Tibial nerve (tissue), 4 donors: ENCODE measurements around the gene ZNF207. TPM values are rescaled to one million over a fixed set of nuclear protein-coding genes. Genes with fewer than 3 reads are reported as not detected.
"Not testable (repeated sequence)": the region's sequence is repeated elsewhere in the genome, so short reads cannot be mapped to it uniquely, and the experiment has no call there.

Source experiments
- DNase-seq, 2 donors: peaks; one replicate each; pipeline ENCODE4 v3.0.0-alpha.2; 2019; ENCODE audit warnings: low spot score in 2 of 2
- H3K27ac ChIP-seq, 4 donors: fragments of 200-600 bp; sonication (generic) in 3 of 4; one replicate each; pipeline ENCODE4 v1.5.1; 2017 to 2019; ENCODE audit warnings: mild to moderate bottlenecking in 1 of 4
- H3K27me3 ChIP-seq, 2 donors: fragments of 200-600 bp; sonication (generic) in 1 of 2; one replicate each; pipeline versions ENCODE4 v1.5.1 to v1.6.0; 2017 to 2019
- H3K36me3 ChIP-seq, 3 donors: fragments of 200-600 bp; sonication (generic); one replicate each; pipeline ENCODE4 v1.5.1; 2018 to 2019
- H3K4me1 ChIP-seq, 4 donors: fragments of 200-600 bp; sonication (generic) in 3 of 4; one replicate each; pipeline ENCODE4 v1.5.1; 2017 to 2019
- H3K4me3 ChIP-seq, 4 donors: fragments of 200-600 bp; sonication (generic) in 3 of 4; one replicate each; pipeline ENCODE4 v1.5.1; 2017 to 2019; ENCODE audit warnings: mild to moderate bottlenecking in 1 of 4, moderate library complexity in 1 of 4
- H3K9me3 ChIP-seq, 4 donors: fragments of 200-600 bp; sonication (generic) in 3 of 4; one replicate each; pipeline ENCODE4 v1.5.1; 2017 to 2019
- CTCF ChIP-seq, 5 experiments: fragments of 200-600 bp in 3 of 5; fragments of 450-650 bp in 2 of 5; sonication (generic) in 3 of 5; IDR thresholded peaks; one replicate each; pipeline ENCODE4 v1.5.1; 2016 to 2019; ENCODE audit warnings: antibody characterized with exemption in 5 of 5, mild to moderate bottlenecking in 3 of 5, moderate library complexity in 2 of 5
- EP300 ChIP-seq, 2 donors: sonication (generic); formaldehyde crosslinking; IDR thresholded peaks; one replicate each; pipeline ENCODE4 v1.6.1; 2017; ENCODE audit warnings: antibody characterized with exemption in 2 of 2, mild to moderate bottlenecking in 1 of 2
- POLR2A ChIP-seq, 2 donors: fragments of 450-650 bp; IDR thresholded peaks; one replicate each; pipeline ENCODE4 v1.6.1; 2017; ENCODE audit warnings: antibody characterized with exemption in 2 of 2, mild to moderate bottlenecking in 2 of 2, moderate library complexity in 2 of 2
- WGBS, 2 donors: methylation state at CpG; one replicate each; pipeline ENCODE4 v1.1.5; 2018; 5-methylcytosine and 5-hydroxymethylcytosine counted together
- total RNA-seq, 4 donors: library from RNA; depleted of rRNA; stranded (reverse); fragments of >200 nt; gene quantifications; one replicate each; pipeline ENCODE4 v1.1.0, GENCODE V29; 2016

The ZNF207 gene
- total RNA-seq, 4 donors from 2014 or later: 121 to 195 (median 152) TPM

DNA sequence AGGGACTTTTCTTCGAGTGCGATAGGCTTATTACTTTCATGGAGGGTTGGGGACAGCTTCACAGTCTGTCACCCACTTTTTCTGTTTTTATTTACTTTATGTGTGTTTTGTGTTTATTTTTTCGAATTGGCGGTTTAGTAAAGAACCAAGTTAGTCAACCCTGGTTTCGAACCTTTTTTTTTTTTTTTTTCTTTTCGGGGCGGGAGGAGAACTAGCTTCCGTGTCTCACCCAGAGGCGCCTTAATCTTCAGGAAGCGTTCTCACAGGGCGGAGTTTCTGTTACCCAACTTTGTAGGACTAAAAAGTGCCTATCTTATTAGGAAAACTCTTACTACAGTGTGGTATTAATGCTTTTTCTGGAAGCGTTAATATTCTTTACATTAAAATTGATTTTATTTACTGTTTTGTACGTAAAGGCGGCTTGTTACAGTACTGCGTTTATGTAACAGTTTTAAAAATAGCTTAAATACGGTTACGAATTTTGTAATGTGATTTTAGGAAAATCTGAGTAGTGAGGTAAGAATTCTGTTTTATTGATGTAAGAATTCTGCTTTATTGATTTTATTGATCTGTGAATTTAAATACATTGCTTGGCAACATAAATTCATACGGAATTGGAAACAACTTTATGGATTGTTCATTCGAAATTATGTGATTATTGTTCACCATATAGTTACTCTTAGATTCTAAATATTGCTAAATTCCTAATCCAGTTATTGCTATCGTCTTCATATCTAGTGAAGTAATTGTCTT lies 885 bp downstream of the ZNF207 start:
- H3K9me3 ChIP-seq: no peaks in the 10 kb centered on the region

DNA sequence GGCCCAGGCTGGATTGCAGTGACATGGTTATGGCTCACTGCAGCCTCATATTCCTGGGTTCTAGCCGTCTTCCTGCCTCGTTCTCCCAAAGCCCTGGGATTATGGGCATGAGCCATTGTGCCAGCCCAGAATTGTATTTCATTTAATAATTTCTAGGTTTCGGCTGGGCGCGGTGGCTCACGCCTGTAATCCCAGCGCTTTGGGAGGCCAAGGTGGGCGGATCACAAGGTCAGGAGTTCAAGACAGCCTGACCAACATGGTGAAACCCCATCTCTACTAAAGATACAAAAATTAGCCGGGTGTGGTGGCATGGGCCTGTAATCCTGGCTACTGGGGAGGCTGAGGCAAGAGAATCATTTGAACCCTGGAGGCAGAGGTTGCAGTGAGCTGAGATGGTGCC lies 2.8 kb downstream of the ZNF207 start:
- DNase-seq, H3K27me3 ChIP-seq, H3K9me3 ChIP-seq, H3K27ac ChIP-seq: not testable (repeated sequence)
- Histone ChIP-seq H3K36me3 (peaks cover 0 to 43% (median 13%) of the 10 kb centered on the region in 3 donors), H3K4me3 (peak overlapping the region in 2 of 4 donors; percentile 88 to 98), H3K4me1 (peaks cover 0 to 70% (median 35%) of the 10 kb centered on the region in 4 donors)
- 94 to 96% methylated on average over 9 of the region's 9 CpGs for WGBS, 2 donors

More for the DNA sequence above, 885 bp downstream of the ZNF207 start:
- H3K4me3 ChIP-seq: peak overlapping the region; percentile 65 to 98 (median 90)
- peak in 1 of 2 donors; percentile 40 for DNase-seq
- peak overlapping the region; percentile 94 to 99 (median 96) for H3K27ac ChIP-seq
- H3K27me3 ChIP-seq: no peaks in the 10 kb centered on the region
- H3K4me1 ChIP-seq: peaks cover 0 to 57% (median 30%) of the 10 kb centered on the region in 4 donors
- peaks cover 0 to 34% (median 10%) of the 10 kb centered on the region in 3 donors for H3K36me3 ChIP-seq
- no peak for TF ChIP-seq POLR2A (IDR thresholded peaks at IDR 0.05)
- no peak for TF ChIP-seq EP300 (IDR thresholded peaks at IDR 0.05)
- no peak for TF ChIP-seq CTCF (IDR thresholded peaks at IDR 0.05)
- 1% methylated on average over 20 of the region's 20 CpGs for WGBS, 2 donors

GRCh38 chr17:32355649-32356377 lies 5.9 kb downstream of the ZNF207 start:
- no peaks in the 10 kb centered on the region for H3K9me3 ChIP-seq
- H3K4me1 ChIP-seq: peaks cover 0 to 77% (median 29%) of the 10 kb centered on the region in 4 donors
- H3K27ac ChIP-seq: no peak overlapping the region
- WGBS, 2 donors: 59% methylated on average over 6 of the region's 6 CpGs
- no peak for DNase-seq
- peaks cover 3 to 73% (median 27%) of the 10 kb centered on the region in 3 donors for H3K36me3 ChIP-seq
- H3K27me3 ChIP-seq: no peaks in the 10 kb centered on the region
- no peak overlapping the region for H3K4me3 ChIP-seq
- TF ChIP-seq POLR2A (IDR thresholded peaks at IDR 0.05): no peak
- no peak for TF ChIP-seq EP300 (IDR thresholded peaks at IDR 0.05)
- TF ChIP-seq CTCF (IDR thresholded peaks at IDR 0.05): no peak

DNA sequence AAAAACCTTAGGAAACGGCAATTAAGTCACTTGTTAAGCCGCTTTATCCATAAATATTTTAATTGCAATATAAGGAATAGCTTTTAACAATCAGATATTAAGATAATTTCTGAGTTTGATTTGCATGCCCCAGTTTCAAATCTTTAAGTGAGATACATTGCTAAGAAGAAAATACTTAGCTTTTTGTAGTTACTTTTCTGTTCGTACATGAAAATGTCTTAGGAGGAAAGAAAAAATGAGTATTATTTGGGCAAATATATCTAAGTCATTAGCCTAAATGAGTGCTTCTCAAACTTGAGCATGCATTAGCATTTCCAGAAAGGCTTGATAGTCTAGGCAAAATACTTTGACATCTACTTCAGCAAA lies 6.4 kb downstream of the ZNF207 start:
- Histone ChIP-seq H3K36me3 (peaks cover 3 to 78% (median 32%) of the 10 kb centered on the region in 3 donors), H3K27ac (no peak overlapping the region), H3K9me3 (no peaks in the 10 kb centered on the region), H3K27me3 (no peaks in the 10 kb centered on the region), H3K4me1 (peaks cover 0 to 76% (median 29%) of the 10 kb centered on the region in 4 donors), H3K4me3 (peak overlapping the region in 1 of 4 donors; percentile 6)
- 87 to 91% methylated on average over 3 of the region's 3 CpGs for WGBS, 2 donors
- DNase-seq: no peak
- TF ChIP-seq CTCF (IDR thresholded peaks at IDR 0.05) (no peak), POLR2A (IDR thresholded peaks at IDR 0.05) (no peak), EP300 (IDR thresholded peaks at IDR 0.05) (no peak)

DNA sequence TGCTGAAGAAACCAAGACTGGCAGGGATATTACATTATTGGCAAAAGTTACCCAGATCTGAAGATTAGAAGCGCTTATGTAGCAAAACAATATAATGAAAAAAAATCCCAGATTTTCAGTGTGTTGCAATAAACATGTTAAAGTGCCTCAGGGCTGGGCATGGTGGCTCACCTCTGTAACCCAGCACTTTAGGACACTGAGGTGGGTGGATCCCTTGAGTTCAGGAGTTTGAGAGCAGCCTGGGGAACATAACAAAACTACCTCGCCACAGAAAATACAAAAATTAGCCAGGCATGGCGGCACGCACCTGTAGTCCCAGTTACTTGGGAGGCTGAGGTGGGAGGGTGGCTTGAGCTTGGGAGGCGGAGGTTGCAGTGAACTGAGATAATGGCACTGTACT lies 6.8 kb downstream of the ZNF207 start:
- no peak overlapping the region for H3K4me3 ChIP-seq
- WGBS, 2 donors: 95% methylated on average over 5 of the region's 5 CpGs
- peaks cover 0 to 72% (median 29%) of the 10 kb centered on the region in 4 donors for H3K4me1 ChIP-seq
- H3K27me3 ChIP-seq: no peaks in the 10 kb centered on the region
- no peaks in the 10 kb centered on the region for H3K9me3 ChIP-seq
- peaks cover 3 to 82% (median 33%) of the 10 kb centered on the region in 3 donors for H3K36me3 ChIP-seq
- H3K27ac ChIP-seq: no peak overlapping the region
- TF ChIP-seq CTCF (IDR thresholded peaks at IDR 0.05): no peak
- no peak for TF ChIP-seq POLR2A (IDR thresholded peaks at IDR 0.05)
- TF ChIP-seq EP300 (IDR thresholded peaks at IDR 0.05): no peak
- no peak for DNase-seq
